ENCODE results near the gene CHMP1B. TPM values are rescaled to one million over a fixed set of nuclear protein-coding genes. Genes with fewer than 3 reads are reported as not detected.

Gene CHMP1B
- total and polyA plus RNA-seq, 9 of the 15 experiments (the other 6 are each of a cell fraction or from before 2014, with no cell fraction given): 12.3 to 29.9 (median 19.0) TPM

DNA sequence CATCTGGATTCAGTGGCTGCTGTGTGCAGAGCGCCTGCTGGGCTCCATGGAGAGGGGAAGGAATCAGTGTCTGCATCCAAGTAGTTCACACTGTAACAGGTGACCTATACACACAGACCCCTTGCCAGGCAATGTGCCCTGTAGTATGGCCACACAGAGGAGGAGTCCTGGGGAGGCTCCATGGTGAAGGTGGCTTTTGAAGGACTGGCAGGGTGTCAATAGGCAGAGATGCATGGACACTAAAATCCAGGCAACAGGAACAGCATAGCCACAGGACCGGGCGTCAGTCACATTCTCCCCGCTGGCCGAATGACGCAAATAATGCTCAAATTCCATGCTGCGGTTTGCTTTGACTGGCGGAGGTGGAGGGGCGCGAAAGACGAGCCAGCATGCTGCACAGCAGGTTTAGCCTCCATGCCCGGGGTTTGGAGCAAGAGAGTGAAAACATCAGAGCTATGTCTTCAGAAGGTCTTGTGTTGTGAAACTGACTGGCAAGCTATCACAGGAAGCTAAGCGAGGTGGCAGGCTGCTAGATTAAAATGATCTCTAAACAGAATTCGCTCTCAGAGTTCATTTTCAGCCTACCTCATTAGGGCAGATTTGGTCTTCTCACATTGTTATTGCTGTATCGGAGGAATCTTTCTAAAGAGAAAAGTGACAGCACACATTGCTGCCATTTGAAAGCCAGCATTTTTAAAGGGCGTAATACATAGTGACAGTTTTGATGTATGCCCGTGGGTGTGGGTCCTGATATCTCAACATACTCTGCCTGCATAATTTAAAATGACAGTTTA lies 1.2 kb upstream of the CHMP1B start (continued):
- TF ChIP-seq ZNF3 (CRISPR knock-in tag; IDR thresholded peaks at IDR 0.05): no peak
- TF ChIP-seq FOXK2 (conservative IDR thresholded peaks at IDR 0.05 in 1 of 2, IDR thresholded peaks at IDR 0.05 in 1 of 2; ENCODE audit: low read depth in 2 of 2): peak in 1 of 2 experiments; percentile 21; a peak in 1 of 4 replicates
- no peak for TF ChIP-seq ZNF764 (CRISPR knock-in tag; IDR thresholded peaks at IDR 0.05; ENCODE audit: low read depth)
- no peak for TF ChIP-seq MAFK (IDR thresholded peaks at IDR 0.05; ENCODE audit: low read length)
- peak; percentile 87 for TF ChIP-seq PKNOX1 (IDR thresholded peaks at IDR 0.05)
- no peak for TF ChIP-seq ZKSCAN3 (CRISPR knock-in tag; IDR thresholded peaks at IDR 0.05)
- 0 out of 4 replicates have a peak, but pooled peaks of 1 of the 2 experiments have one; percentile 36 for TF ChIP-seq TBL1XR1 (IDR thresholded peaks at IDR 0.05; ENCODE audit: low read length in 2 of 2)
- TF ChIP-seq, protein P1, sequence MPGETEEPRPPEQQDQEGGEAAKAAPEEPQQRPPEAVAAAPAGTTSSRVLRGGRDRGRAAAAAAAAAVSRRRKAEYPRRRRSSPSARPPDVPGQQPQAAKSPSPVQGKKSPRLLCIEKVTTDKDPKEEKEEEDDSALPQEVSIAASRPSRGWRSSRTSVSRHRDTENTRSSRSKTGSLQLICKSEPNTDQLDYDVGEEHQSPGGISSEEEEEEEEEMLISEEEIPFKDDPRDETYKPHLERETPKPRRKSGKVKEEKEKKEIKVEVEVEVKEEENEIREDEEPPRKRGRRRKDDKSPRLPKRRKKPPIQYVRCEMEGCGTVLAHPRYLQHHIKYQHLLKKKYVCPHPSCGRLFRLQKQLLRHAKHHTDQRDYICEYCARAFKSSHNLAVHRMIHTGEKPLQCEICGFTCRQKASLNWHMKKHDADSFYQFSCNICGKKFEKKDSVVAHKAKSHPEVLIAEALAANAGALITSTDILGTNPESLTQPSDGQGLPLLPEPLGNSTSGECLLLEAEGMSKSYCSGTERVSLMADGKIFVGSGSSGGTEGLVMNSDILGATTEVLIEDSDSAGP (CRISPR knock-in tag; IDR thresholded peaks at IDR 0.05): no peak
- no peak for TF ChIP-seq SIN3A (IDR thresholded peaks at IDR 0.05; ENCODE audit: borderline replicate concordance in 2 of 2, control insufficient read depth in 1 of 2, low read depth in 2 of 2, low read length in 2 of 2)
- TF ChIP-seq HDAC6 (IDR thresholded peaks at IDR 0.05; ENCODE audit: low read depth, low read length): no peak
- no peak for TF ChIP-seq PRPF4 (IDR thresholded peaks at IDR 0.05; ENCODE audit: insufficient read depth, low read depth, low read length, poor library complexity, severe bottlenecking)
- TF ChIP-seq STAT5B (CRISPR knock-in tag; IDR thresholded peaks at IDR 0.05): no peak
- no peak for TF ChIP-seq PHF20 (IDR thresholded peaks at IDR 0.05; ENCODE audit: partially characterized antibody)
- no peak for TF ChIP-seq ZNF124 (CRISPR knock-in tag; IDR thresholded peaks at IDR 0.05)
- TF ChIP-seq CXXC5 (CRISPR knock-in tag; IDR thresholded peaks at IDR 0.05): peak; percentile 46
